Type B pancreatic cell (in vitro differentiated cells): ENCODE data around the gene INTU. TPM values are rescaled to one million over a fixed set of nuclear protein-coding genes. Genes with fewer than 3 reads are reported as not detected.

Experiments used
- DNase-seq: peaks from one replicate; pipeline ENCODE4 v3.0.0; 2021; ENCODE audit warnings: mixed read lengths; ENCODE audit not compliant: unreplicated experiment; ENCODE audit errors: extremely low spot score
- H3K27ac Mint-ChIP-seq: 2 replicates; pipeline ENCODE4 v1.8.0; 2021; ENCODE audit warnings: mild to moderate bottlenecking, mixed read lengths
- H3K27me3 Mint-ChIP-seq: 2 replicates; pipeline ENCODE4 v1.8.0; 2021; ENCODE audit warnings: mixed read lengths
- H3K36me3 Mint-ChIP-seq: 2 replicates; pipeline ENCODE4 v1.8.0; 2021; ENCODE audit warnings: mixed read lengths
- H3K4me1 Mint-ChIP-seq: one replicate; pipeline ENCODE4 v1.8.0; 2021; ENCODE audit warnings: mixed read lengths; ENCODE audit not compliant: unreplicated experiment
- H3K4me3 Mint-ChIP-seq: 2 replicates; pipeline ENCODE4 v1.8.0; 2021; ENCODE audit warnings: mild to moderate bottlenecking, mixed read lengths
- H3K9me3 Mint-ChIP-seq: 2 replicates; pipeline ENCODE4 v1.8.0; 2021; ENCODE audit warnings: mixed read lengths
- CTCF ChIP-seq: fragments of 200-600 bp; sonication (generic); conservative IDR thresholded peaks from 2 replicates; pipeline ENCODE4 v1.5.0; 2021; ENCODE audit warnings: antibody characterized with exemption, mild to moderate bottlenecking
- total RNA-seq: library from RNA; stranded (reverse); gene quantifications from 2 replicates; pipeline ENCODE4 v1.2.1, GENCODE V29; 2021; ENCODE audit warnings: low replicate concordance

INTU gene
- total RNA-seq, 1 donor from 2014 or later, result 20.7 TPM

DNA sequence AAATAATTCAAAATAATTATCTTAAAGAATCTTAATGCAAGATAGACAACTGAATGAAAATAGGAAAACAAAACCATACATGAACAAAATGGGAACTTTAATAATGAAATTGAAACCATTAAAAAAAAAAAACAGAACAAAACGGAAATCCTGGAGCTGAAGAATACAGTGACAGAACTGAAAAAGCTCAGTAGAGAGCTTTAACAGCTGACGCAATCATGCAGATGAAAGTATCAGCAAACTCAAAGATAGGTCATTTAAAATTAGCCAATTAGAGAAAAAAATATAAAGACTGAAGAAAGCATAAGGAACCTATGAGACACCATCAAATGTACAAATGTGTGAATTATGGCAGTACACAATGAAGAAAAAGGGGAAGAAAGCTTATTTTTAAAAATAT is 116.2 kb downstream of the INTU start:
- Mint-ChIP-seq H3K36me3 (no peaks in the 10 kb centered on the region), H3K4me1 (no peaks in the 10 kb centered on the region), H3K27ac (no peak overlapping the region), H3K9me3 (peaks cover 4% of the 10 kb centered on the region), H3K27me3 (peaks cover 11% of the 10 kb centered on the region), H3K4me3 (no peak overlapping the region)
- no peak for TF ChIP-seq CTCF
- DNase-seq, result no peak

DNA sequence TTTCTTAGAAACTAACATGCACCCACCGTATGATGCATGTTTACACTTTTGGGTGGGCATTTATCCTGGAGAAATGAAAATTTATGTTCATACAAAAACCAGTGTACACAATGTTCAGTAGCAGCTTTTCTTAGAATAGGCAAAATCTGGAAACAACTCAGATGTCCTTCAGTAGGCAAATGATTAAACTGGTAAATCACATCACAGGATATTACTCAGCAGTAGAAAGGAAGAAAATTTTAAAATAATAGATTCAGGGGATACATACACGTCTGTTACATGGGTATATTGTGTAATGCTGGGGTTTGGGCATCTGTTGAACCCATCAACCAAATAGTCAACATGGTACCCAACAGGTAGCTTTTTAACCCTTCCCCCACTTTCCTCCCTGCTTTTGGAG is 124.1 kb downstream of the INTU start:
- TF ChIP-seq CTCF, result no peak
- Mint-ChIP-seq H3K9me3 (peaks cover 12% of the 10 kb centered on the region), H3K4me1 (no peaks in the 10 kb centered on the region), H3K36me3 (no peaks in the 10 kb centered on the region), H3K4me3 (no peak overlapping the region), H3K27me3 (peaks cover 10% of the 10 kb centered on the region), H3K27ac (no peak overlapping the region)
- DNase-seq, result no peak

- no peaks in the 10 kb centered on the region for H3K4me1 Mint-ChIP-seq
- no peaks in the 10 kb centered on the region for H3K36me3 Mint-ChIP-seq
- no peak overlapping the region for H3K27ac Mint-ChIP-seq
- no peak for DNase-seq
- H3K9me3 Mint-ChIP-seq, result peaks cover 12% of the 10 kb centered on the region
- no peaks in the 10 kb centered on the region for H3K27me3 Mint-ChIP-seq
- no peak for TF ChIP-seq CTCF
- H3K4me3 Mint-ChIP-seq, result no peak overlapping the region
Observed at GRCh38 chr4:127759228-127759820, 126.6 kb downstream of the INTU start.

- Mint-ChIP-seq H3K36me3 (no peaks in the 10 kb centered on the region), H3K4me1 (no peaks in the 10 kb centered on the region), H3K27me3 (no peaks in the 10 kb centered on the region), H3K4me3 (no peak overlapping the region), H3K27ac (no peak overlapping the region), H3K9me3 (peaks cover 12% of the 10 kb centered on the region)
- no peak for DNase-seq
- no peak for TF ChIP-seq CTCF
Observed at GRCh38 chr4:127759893-127760292, 127.1 kb downstream of the INTU start.

- no peaks in the 10 kb centered on the region for H3K36me3 Mint-ChIP-seq
- TF ChIP-seq CTCF, result no peak
- no peak for DNase-seq
- H3K27me3 Mint-ChIP-seq, result no peaks in the 10 kb centered on the region
- H3K9me3 Mint-ChIP-seq, result no peaks in the 10 kb centered on the region
- no peaks in the 10 kb centered on the region for H3K4me1 Mint-ChIP-seq
- H3K4me3 Mint-ChIP-seq, result no peak overlapping the region
- no peak overlapping the region for H3K27ac Mint-ChIP-seq
Observed at GRCh38 chr4:127771535-127772275, 138.9 kb downstream of the INTU start.
